AML-193 (cell line): ENCODE results near the gene CWC27.

Source experiments
- DNase-seq, 2 experiments: peaks; one replicate each; lab custom pipeline; 2025; lab: John Stamatoyannopoulos, UW

Gene CWC27

DNA sequence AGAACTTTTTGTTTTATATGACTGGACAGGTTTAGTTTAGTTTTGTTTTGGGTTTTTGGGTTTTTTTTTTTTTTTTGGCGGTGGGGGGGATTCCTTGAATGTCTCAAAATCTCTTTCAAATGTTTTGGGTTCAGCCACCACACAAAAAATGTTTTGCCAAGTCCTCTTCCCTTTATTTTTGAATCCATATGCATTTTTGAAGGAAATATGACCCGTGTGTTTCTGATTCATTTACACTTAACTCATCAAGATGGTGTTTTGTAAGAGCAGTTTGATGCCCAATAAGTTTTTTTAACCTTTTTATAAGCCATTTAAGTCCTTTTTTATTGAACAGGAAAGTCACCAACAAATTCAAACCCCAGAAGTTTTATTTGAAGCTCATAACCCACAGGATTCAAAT, 209.8 kb downstream of the CWC27 start:
- DNase-seq, result no peak

DNA sequence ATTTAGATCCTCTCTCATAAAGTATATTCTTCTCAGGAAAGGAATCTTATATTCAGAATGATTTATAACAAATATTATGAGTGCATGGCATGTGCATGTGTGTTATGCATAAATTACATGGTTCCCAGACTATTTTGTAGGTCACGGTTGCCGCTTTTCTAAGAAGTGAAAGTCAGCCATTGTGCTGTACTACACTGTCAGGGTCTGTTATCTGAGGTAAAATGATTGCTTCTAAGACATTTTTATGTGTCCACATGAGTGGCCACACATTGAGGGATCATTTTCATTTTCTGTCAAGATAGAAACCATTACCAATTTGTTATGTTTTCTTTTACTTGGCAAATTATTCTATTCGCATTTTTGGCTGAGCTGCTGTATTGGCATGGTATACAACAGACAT, 210.8 kb downstream of the CWC27 start:
- no peak for DNase-seq

DNA sequence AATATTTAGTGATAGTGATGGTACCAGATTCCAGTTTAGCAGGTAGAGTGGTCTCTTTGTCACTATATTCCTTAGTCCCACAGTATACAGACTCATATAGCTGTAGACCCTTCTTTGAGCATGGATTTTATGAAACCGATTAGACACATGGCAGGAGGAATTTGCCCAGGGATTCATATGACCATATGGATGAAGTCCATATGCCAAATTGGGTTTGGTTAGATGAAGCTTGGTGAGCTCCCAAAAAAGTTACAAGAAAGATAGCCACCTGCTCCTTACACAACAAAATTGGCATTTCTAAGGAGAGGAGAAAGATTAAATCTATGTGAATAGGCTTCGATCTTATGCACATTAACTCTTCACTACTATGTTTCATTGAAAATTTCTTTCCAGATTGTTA, 211.4 kb downstream of the CWC27 start:
- DNase-seq, result no peak

DNA sequence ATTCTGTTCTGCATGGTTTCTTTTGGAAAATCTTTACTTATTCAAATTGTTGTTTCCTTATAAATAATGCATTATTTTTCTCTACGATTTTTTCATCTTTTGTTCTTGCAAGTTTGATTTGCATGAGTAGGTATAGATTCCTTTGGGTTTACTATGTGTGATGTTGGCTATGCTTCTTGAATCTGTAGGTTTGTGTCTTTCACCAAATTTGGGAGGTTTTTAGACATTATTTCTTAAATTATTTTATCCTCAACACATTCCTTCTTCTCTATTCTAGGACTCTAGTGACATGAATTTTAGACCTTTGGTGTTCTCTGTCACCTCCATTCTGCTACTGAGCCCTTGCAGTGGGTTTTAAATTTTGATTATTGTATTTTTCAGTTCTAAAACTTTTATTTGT, 219.0 kb downstream of the CWC27 start:
- DNase-seq, result no peak

DNA sequence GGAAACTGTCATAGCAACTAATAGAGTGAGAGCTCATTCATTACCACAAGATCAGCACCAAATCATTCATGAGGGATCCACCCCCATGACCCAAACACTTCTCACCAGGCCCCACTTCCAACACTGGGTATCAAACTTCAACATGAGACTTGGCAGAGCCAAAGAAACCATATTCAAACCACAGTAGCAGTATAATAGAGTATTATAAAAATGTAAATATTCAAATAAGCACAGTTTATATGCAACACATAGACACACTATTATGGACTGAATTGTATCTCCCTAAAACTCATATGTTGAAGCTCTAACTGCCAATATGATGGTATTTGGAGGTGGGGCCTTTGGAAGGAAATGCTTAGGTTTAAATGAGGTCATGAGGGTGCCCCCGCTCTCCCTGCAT, 240.5 kb downstream of the CWC27 start:
- DNase-seq, result no peak

DNA sequence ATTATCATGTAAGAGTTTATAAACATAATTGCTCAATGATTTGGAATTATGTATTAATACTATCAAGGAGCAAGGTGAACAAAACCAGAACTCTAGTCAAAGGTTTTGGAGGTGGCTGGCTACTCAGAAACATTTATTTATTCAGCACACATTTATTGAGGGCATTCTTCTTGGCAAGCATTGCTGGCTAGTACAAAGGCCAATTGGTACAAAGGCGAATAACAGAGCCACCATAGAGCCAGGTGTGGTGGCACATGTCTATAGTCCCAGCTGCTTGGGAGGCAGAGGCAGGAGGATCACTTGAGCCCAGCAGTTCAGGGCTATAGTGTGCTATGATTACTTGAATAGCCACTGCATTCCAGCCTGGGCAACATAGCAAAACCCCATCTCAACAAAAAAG, 242.1 kb downstream of the CWC27 start:
- DNase-seq, result no peak

DNA sequence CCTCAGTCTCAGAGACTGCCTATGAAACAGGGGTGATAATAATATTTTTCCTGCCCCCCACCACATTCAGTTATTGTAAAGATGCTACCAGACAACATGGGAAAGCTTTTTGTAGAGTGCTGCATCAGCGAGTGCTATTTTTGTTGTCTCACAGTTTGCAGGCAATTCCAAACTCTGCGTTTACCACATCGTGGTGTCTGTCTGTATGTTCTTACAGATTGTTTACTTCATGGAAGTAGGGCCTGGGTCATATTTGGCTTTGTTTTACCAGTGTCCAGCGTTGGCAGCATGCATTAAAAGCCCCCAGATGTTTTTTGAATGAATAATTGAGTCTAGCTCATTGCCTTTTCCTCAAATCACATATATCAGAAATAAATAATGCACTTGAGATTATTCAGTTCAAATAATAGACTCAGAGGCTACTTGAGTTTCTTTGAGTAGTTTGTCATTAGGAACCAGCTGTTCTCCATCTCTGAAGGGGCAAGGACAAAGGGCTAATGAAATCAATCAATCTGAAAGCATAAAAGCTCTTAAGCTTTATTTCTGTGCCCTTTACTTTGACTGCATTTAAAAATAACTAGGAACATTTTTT, 243.7 kb downstream of the CWC27 start:
- DNase-seq, result no peak

DNA sequence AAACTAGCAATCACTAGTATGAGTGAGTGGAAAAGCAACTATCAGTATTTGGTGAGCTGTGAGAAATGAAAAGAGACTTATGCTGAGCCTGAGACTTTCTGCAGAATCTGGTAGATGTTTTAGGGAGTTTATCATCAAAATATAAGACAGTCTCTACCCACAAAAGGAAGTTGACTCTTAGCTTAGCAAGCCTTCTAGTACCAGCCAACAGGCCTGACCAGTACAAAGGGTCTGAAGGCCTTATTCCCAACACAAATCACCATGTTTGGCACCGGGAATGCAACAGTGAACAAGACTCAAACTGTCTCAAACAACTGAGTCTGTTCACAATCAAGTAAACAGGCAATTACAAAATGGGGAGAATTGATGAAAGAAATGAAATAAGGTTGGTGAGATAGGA, 244.4 kb downstream of the CWC27 start:
- DNase-seq, result no peak

DNA sequence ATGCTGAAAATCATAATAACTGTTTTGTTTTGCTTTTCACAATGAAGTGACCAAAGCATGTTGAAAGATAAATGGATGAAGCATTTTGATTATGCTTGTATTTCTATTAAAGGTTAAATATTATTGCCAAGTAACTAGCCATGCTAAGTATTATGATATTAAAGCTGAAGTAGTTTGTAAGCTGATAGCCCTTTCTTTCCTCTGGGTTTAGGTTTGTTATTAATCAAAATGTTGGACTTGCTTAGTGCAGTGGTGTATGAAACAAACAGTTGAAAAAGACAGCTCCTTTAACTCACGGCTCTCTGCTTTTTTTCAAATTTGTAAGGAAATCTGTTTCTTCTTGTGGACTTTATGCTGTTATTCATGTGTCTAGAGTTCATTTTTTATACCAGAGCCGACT, 246.0 kb downstream of the CWC27 start:
- no peak for DNase-seq

DNA sequence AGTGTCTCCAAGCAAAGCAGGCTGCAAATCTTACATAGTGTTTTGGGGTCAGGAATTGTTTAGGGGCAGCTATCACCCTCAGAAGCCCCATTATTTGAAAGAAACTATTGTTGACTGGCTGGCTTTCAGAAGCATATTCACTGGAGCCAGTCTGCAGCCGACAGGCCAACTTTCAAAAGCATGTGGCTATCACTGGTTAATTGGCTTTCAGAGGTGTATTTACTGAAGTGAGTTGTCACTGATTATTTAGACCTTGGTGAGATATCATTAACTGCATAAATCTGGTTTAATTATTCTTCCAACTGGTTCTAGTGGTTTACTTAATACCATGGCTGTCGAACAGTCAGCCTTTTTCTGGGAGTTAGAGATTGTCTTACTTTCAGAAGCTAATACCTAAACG, 247.0 kb downstream of the CWC27 start:
- no peak for DNase-seq

DNA sequence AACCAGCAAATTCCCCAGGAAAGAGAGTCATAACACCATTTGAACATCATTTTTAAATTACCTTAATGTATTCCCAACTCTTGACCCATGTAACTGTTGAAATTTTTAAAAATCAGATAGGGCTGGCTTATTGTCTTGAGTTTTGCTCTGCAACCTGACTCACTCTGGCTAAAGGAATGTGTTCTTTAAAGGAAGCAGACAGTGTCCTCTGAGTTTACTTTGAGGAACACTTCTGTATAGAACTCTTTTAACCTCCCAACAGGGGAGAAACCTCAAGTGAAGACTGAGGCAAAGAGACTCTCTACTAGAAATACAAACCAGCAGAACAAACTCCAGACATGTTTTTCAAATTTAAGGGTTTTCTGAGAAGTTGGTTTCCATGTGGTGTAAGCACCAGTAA, 248.9 kb downstream of the CWC27 start:
- no peak for DNase-seq

DNA sequence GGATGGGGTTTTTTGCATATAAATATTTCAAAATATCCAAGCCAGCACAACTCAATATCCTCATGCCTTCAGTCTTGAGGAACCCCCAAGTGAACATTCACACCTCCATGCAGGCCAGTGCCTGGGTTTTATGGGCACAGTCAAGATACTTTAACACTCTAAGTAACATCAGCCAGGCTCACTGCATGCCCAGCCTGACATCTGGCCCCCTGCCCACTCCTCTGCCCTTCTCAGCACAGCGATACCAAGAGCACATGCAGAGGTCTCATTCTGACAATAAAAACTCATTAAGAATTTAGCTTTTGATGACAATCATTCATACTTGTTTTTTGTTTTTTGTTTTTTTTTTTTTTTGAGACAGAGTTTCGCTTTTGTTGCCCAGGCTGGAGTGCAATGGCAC, 250.0 kb downstream of the CWC27 start:
- no peak for DNase-seq

DNA sequence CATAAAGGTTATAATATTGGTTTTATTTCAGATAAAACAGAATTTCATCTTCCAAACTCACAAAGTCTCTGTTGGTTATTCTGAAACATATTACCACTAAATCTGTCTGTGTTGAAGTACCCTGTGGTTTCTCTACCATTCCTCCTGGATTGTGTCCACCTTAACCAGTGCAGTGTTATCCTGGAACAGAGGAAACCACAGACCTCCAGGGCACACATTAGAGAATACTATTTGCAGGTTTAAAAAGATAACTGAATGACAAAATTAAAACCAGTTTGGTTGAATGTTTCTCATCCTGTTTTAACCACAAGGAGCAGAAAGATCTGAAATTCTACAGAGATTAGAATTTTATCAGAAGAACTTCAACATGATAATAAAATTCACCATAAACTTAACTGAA, 251.8 kb downstream of the CWC27 start:
- DNase-seq, result no peak

DNA sequence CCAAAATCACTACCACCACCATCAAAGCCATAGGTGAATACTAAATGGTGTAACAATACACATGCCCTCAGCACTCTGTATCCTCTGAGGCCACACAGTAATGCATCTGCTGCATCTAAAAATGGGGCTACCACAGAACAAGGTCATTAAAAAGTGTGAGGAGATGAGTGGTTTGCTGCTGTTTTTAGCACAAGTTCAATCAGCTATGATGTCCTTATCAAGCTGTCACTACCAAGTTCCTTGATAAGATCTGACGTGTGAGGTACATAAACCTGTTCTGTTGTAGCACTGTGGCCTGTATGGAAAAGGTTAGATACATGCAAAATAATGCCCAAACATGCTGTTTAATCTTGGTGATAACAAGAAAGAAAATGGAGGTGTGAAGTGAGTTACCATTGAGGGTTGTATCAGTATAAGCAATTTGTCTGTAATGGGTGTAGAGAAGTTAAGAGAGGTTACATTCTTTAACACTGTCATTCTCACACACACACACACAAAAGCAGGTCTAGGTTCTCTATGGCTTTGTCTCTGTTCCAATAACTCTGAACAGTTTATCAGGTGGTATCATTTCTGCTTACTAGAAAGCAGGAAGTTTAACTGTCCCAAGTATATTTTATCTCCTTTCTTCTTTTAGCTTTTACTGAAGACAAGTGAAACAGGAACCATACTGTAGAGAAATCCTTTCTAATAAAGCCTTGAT, 252.9 kb downstream of the CWC27 start:
- DNase-seq, result no peak

DNA sequence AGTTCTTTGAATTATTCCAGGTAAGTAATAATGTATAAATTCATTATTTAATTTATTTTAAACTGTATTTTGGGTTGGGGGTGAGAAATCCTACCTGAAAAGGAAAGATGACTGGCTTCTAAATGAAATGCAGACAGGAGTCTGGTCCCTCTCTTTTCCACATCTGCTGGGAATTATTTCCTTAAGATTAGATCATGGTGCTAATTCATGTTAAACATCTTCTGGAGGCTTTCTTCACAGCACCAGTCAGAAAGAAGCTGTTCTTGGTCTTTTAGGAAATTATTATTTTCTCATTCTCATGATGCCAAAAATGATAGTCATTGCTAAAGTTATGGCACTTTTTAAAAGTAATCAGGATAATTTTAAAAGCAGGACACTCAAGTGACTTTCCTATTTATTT, 254.2 kb downstream of the CWC27 start:
- DNase-seq, result no peak

DNA sequence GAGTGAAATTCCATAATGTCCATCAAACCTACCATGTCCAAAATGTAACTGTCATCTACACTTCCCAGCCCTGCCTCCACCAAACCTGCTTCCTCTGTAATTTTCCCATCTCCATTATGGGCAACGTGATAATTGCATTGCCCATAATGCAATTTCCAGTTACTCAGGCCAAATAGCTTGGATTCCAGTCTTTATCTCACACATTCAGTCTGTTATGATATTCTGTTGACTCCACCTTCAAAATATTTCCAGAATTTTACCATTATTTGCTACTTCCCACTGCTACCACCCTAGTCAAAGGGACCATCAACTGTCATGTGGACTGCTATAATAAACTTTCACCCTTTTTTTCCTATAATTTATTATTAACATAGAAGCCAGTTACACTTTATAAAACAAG, 256.0 kb downstream of the CWC27 start:
- DNase-seq, result no peak

DNA sequence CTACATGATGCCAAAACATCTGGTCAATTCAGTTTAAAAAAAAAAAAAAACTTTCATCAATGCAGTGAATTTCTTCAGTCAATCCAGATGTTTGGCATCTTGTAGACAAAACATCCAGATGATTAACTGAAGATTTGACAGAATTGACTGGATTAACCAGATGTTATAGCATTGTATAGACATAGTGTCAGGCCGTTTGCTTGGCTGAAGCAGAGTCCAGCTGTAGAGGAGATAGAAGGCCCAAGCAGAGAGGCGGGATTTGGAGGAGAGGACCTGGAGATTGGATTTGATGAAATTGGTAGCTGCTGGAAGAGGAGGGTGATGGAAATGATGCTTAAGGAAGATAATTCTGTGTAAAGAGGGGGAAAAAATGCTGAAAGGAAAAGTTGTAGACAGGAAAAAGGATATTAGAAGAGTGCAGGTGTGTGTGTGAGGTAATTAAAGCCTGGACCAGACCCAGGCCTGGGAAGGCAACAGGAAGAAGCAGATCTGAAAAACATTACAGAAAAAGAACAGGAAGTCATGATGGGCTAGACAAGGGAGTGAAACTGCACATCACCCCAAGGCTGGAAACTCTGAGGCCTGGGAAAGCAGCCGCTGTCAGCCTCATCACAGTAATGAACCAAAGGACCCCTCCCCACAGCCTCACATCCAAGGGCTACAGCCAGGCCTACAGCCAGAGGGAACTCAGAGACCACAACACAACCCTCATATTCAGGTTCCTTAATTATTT, 258.3 kb downstream of the CWC27 start:
- DNase-seq, result no peak

DNA sequence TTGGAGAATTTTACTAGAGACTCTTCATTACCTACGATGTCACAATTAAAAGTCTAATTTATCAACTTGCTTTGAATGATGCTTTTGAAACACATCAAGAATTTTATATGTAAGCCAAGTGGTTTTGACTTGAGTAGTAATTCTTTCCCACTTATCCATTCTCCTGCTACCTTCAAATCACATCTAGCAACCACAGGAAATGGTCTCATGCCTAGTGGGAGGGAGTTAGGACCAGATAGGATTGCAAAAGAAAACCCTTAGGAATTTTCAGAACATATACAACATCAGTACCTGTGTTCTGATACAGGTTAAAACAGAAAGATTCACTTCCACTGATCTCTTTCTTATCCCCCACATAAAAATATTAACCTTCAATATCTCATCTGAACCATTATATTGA, 260.4 kb downstream of the CWC27 start:
- DNase-seq, result no peak

DNA sequence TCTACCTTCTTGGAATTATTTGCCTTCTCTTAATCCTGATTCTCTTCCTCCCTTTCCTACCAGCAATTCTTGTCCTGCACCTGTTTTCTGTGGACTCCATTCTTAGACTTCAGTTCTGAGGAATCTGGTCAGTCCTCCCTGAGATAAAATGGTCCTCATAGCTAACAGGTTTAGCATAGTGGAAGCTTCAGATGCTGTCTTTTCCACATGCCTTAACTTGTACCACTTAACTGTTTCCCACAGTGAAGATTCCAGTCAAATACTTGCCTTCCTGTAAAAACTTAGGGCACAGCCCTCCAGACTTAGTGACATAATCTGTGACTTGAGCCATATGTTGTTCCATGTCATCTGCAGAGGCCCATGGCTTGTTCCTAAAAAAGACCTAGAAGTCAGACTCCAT, 261.3 kb downstream of the CWC27 start:
- no peak for DNase-seq

DNA sequence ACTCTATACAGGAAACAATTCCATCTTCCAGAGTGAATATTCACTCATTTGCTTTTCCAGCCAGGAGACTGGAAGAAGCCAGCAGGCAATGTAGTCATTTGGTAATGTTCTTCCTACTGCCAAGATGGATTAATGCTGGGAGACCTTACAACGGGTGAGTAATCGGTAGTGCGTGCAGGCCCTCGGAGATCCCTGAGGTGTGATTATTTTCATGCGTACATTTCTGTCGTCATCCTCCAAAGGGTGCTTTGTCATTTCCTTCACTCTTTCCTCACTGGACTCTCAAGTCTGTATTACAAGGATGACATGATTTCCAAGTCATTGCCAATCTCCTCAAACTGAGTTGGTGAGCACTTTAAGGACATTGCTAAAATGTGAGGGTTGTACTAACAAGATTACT, 263.5 kb downstream of the CWC27 start:
- no peak for DNase-seq

DNA sequence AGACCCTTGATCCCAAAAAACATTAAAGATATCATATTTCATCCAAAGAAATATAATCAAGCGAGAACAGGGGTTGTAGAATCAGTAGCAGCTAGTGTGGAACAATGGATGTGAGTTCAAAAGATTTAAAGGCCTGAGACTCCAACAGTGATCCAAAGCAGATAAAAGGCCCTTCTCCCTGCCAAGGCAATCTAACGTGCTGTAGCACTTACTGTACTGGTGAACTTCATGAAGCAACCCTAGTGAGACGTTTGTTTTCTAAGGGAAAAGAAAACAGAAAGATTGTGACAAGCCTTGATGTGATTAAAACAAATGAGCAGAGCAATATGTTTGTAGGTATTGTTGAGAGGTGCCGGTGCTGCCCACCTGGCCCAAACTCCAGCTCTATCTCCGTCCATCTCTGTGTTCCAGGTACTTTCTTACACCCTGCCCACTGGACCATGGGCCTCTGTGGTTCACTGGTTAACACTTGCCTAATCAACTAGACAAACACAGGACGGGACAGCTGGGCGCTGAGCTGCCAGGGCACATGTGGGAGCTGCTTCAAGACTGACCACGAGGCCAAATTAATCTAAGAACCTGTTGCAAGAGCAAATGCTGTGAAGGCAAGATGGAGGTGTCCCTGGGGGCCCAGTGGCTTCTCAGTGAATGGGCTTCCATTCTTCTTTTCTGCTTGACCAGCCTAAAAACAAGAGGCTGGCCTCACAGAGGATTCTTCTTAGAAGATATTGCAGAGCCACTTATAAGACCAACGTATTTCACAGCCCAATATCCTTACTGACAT, 265.5 kb downstream of the CWC27 start:
- DNase-seq, result no peak

DNA sequence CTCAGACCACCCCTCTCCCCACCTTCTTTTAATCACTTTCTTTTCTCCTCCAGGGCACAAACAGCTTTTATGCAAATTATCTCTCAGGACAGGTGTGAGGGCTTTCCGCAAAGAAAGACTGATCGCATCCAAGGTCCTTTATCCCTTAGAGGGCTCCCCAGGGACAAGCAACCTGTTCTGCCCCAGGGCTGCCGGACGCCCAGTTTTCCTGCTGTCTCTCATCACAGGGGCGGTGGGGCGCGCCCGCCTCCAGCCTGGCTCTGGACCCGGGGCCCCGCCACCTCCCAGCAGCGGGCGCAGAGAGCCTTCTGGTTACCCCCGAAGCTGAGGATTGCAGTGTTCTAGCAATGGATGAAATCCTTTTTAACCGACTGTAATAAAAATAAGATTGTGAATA, 266.1 kb downstream of the CWC27 start:
- DNase-seq, result no peak
